ENCODE results near the gene KCTD6. TPM values are rescaled to one million over a fixed set of nuclear protein-coding genes. Genes with fewer than 3 reads are reported as not detected.

Gene KCTD6
- total RNA-seq (ENCODE audit: low replicate concordance): 23.5 and 24.9 TPM in 2 replicates
- long read RNA-seq, transcript KCTD6-201 (2 exons, 2,425 nt): minor isoform, 8 of 87 reads
- long read RNA-seq, transcript KCTD6-202 (3 exons, 1,533 nt): major isoform, 65 of 87 reads
- long read RNA-seq, partial matches to known transcripts: 6 of 87 reads
- long read RNA-seq, other reads (novel, unspliced or antisense): 6 of 87 reads

GRCh38 chr3:58491506-58492402 is at the start of gene KCTD6:
KCTD6 (plus strand) TSS chr3:58492096; CDS start chr3:58498756, 6,660 bp downstream.
- Mint-ChIP-seq H3K27ac (peak within 1 kb of the TSS; percentile 72), H3K9me3 (no peaks in the 10 kb centered on the region), H3K4me1 (ENCODE audit: unreplicated experiment) (peaks cover 58% of the 10 kb centered on the region), H3K36me3 (no peaks in the 10 kb centered on the region), H3K27me3 (peaks cover 15% of the 10 kb centered on the region), H3K4me3 (peak within 1 kb of the TSS; percentile 97)
- peak; percentile 90 for TF ChIP-seq CTCF (conservative IDR thresholded peaks at IDR 0.05)
- peak; percentile 98 for DNase-seq (ENCODE audit: extremely low spot score, unreplicated experiment)

GRCh38 chr3:58452176-58452575 is 39.7 kb upstream of the KCTD6 start:
- Mint-ChIP-seq H3K27ac (no peak overlapping the region), H3K9me3 (peaks cover 15% of the 10 kb centered on the region), H3K36me3 (peaks cover 4% of the 10 kb centered on the region), H3K4me1 (ENCODE audit: unreplicated experiment) (no peaks in the 10 kb centered on the region), H3K4me3 (no peak overlapping the region), H3K27me3 (no peaks in the 10 kb centered on the region)
- DNase-seq (ENCODE audit: extremely low spot score, unreplicated experiment): no peak
- TF ChIP-seq CTCF (conservative IDR thresholded peaks at IDR 0.05): no peak

GRCh38 chr3:58459160-58459559 is 32.7 kb upstream of the KCTD6 start:
- H3K9me3 Mint-ChIP-seq: peaks cover 6% of the 10 kb centered on the region
- no peak for TF ChIP-seq CTCF (conservative IDR thresholded peaks at IDR 0.05)
- H3K27ac Mint-ChIP-seq: no peak overlapping the region
- peaks cover 4% of the 10 kb centered on the region for H3K36me3 Mint-ChIP-seq
- H3K4me3 Mint-ChIP-seq: no peak overlapping the region
- no peak for DNase-seq (ENCODE audit: extremely low spot score, unreplicated experiment)
- peaks cover 14% of the 10 kb centered on the region for H3K4me1 Mint-ChIP-seq (ENCODE audit: unreplicated experiment)
- no peaks in the 10 kb centered on the region for H3K27me3 Mint-ChIP-seq

- no peak for DNase-seq (ENCODE audit: extremely low spot score, unreplicated experiment)
- Mint-ChIP-seq H3K27ac (no peak overlapping the region), H3K9me3 (no peaks in the 10 kb centered on the region), H3K4me3 (no peak overlapping the region), H3K36me3 (no peaks in the 10 kb centered on the region), H3K27me3 (no peaks in the 10 kb centered on the region), H3K4me1 (ENCODE audit: unreplicated experiment) (peaks cover 18% of the 10 kb centered on the region)
- TF ChIP-seq CTCF (conservative IDR thresholded peaks at IDR 0.05): no peak
Measured at GRCh38 chr3:58462829-58463180, 29.1 kb upstream of the KCTD6 start.

GRCh38 chr3:58463181-58463941 is 28.5 kb upstream of the KCTD6 start:
- DNase-seq (ENCODE audit: extremely low spot score, unreplicated experiment): no peak
- Mint-ChIP-seq H3K27ac (peak overlapping the region; percentile 49), H3K9me3 (no peaks in the 10 kb centered on the region), H3K4me3 (no peak overlapping the region), H3K27me3 (no peaks in the 10 kb centered on the region), H3K36me3 (no peaks in the 10 kb centered on the region), H3K4me1 (ENCODE audit: unreplicated experiment) (peaks cover 18% of the 10 kb centered on the region)
- TF ChIP-seq CTCF (conservative IDR thresholded peaks at IDR 0.05): peak; percentile 84
